Liver (tissue), 3 donors: ENCODE data around the gene SV2B.

ENCODE experiments used
- RAD21 ChIP-seq, 2 donors: IDR thresholded peaks; 2 replicates each; pipeline ENCODE4 v1.6.1; 2016; ENCODE audit warnings: antibody characterized with exemption in 2 of 2, mild to moderate bottlenecking in 2 of 2
- TF ChIP-seq, protein P1 (sequence below): IDR thresholded peaks from 2 replicates; pipeline ENCODE4 v1.6.1; 2016; ENCODE audit warnings: antibody characterized with exemption, mild to moderate bottlenecking
- TF ChIP-seq, protein P2 (sequence below): fragments of 150-350 bp; IDR thresholded peaks from 2 replicates; pipeline ENCODE4 v1.5.1; 2017; ENCODE audit warnings: improper control_type of control experiment, low read depth, low read length; ENCODE audit not compliant: missing input control
- donor health status: healthy.
- donor health status: healthy.

DNA sequence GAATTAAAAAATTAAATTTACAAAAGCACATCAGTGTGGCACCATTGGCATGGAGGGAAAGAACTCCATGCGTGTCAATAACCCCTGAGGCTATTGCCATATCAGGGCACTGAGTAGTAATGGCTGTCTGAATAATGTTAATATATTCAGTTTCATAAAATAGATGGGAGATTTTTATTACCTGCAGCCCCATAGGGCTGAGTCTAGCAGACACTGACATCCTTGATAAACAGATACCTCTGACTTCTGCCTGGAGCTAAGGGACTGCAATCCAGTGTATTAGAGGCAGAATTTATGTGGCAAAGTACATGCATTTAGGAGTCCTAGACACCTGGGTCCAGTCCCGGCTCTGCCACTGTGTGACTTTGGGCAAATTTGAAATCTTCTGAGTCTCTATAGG lies 38.8 kb upstream of the SV2B start:
- TF ChIP-seq, protein P1, sequence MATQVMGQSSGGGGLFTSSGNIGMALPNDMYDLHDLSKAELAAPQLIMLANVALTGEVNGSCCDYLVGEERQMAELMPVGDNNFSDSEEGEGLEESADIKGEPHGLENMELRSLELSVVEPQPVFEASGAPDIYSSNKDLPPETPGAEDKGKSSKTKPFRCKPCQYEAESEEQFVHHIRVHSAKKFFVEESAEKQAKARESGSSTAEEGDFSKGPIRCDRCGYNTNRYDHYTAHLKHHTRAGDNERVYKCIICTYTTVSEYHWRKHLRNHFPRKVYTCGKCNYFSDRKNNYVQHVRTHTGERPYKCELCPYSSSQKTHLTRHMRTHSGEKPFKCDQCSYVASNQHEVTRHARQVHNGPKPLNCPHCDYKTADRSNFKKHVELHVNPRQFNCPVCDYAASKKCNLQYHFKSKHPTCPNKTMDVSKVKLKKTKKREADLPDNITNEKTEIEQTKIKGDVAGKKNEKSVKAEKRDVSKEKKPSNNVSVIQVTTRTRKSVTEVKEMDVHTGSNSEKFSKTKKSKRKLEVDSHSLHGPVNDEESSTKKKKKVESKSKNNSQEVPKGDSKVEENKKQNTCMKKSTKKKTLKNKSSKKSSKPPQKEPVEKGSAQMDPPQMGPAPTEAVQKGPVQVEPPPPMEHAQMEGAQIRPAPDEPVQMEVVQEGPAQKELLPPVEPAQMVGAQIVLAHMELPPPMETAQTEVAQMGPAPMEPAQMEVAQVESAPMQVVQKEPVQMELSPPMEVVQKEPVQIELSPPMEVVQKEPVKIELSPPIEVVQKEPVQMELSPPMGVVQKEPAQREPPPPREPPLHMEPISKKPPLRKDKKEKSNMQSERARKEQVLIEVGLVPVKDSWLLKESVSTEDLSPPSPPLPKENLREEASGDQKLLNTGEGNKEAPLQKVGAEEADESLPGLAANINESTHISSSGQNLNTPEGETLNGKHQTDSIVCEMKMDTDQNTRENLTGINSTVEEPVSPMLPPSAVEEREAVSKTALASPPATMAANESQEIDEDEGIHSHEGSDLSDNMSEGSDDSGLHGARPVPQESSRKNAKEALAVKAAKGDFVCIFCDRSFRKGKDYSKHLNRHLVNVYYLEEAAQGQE: no peak
- TF ChIP-seq, protein P2, sequence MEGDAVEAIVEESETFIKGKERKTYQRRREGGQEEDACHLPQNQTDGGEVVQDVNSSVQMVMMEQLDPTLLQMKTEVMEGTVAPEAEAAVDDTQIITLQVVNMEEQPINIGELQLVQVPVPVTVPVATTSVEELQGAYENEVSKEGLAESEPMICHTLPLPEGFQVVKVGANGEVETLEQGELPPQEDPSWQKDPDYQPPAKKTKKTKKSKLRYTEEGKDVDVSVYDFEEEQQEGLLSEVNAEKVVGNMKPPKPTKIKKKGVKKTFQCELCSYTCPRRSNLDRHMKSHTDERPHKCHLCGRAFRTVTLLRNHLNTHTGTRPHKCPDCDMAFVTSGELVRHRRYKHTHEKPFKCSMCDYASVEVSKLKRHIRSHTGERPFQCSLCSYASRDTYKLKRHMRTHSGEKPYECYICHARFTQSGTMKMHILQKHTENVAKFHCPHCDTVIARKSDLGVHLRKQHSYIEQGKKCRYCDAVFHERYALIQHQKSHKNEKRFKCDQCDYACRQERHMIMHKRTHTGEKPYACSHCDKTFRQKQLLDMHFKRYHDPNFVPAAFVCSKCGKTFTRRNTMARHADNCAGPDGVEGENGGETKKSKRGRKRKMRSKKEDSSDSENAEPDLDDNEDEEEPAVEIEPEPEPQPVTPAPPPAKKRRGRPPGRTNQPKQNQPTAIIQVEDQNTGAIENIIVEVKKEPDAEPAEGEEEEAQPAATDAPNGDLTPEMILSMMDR: no peak
- TF ChIP-seq RAD21 (IDR thresholded peaks at IDR 0.05): no peak
